GM18520 (cell line): ENCODE data around the gene AMHR2.

Source experiments
- ATAC-seq: cut with Tn5 transposase; IDR thresholded peaks from one replicate; pipeline ENCODE4 v1.9.1; 2021; ENCODE audit not compliant: unreplicated experiment

AMHR2 gene

GRCh38 chr12:53479331-53479730 lies 55.7 kb downstream of the AMHR2 start:
- no peak for ATAC-seq

GRCh38 chr12:53480491-53481442 lies 57.1 kb downstream of the AMHR2 start:
- ATAC-seq: no peak
